ENCODE measurements around the gene DNAJC22.
A peak's percentile ranks its signal among the peaks of the same experiment; 100 is the strongest.

Gene DNAJC22

GRCh38 chr12:49339464-49339861, 7.2 kb upstream of the DNAJC22 start:
- POLR2A ChIA-PET = interaction anchor here (0.6 kb wide), 1 partner anchor 17 kb away, joined by 3 read pairs; the partner anchor contains the start of gene TROAP
- CTCF ChIA-PET = interaction anchor here (1.7 to 6.1 kb wide), 6 partner anchors 7 to 175 kb away, joined by 5 to 42 read pairs (median 20); partner anchors contain the start of genes DNAJC22, PRPH and TROAP

DNA sequence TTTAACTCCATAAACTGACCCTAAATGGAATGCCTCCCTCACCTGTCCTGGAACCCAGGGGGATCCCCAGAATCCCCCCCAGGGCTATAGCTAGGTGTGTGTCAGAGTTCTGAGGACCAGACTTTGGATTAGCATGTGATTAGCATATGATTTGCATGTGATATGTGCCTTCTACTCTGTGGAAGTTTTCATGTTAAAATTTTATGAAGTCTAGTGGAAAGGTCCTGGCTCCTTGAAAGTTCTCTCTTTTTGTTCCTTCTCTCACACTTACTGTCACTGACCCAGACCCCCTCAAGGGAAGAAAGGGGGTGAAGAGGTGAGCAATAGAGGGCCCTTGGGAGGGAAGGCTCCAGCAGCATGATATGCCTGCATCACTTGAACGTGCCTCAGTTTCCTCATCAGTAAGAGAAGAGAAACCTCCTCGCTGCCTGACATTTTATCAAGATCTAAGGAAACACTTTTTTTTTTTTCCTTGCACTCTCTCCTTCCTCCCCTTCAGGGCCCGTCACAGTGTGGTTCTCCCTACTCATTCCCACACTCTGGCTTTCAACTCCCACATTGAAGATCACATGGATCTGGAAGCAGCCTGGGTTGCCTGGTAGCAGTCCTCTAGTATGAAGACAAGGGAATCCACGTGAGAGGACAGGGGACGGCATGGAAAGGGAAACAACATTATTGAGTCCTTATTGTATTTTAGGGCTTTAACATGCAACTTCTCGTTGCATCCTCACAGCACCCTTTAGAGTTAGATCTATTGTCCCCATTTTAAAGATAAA, 6.4 kb upstream of the DNAJC22 start:
- TF ChIP-seq CTCF (IDR thresholded peaks at IDR 0.05; ENCODE audit: control extremely low read depth, extremely low read depth, low read depth, missing control alignments) = no peak
- ChIA-PET POLR2A (no interaction called here), CTCF (interaction anchor here (1.7 to 6.1 kb wide), 8 partner anchors 8 to 51 kb away, joined by 8 to 174 read pairs (median 22); partner anchors contain the start of genes PRPH and TROAP)
- no peak for DNase-seq (ENCODE audit: extremely low spot score)

More at GRCh38 chr12:49339464-49339861, 7.2 kb upstream of the DNAJC22 start:
- no peak for DNase-seq (ENCODE audit: extremely low spot score)
- TF ChIP-seq CTCF (IDR thresholded peaks at IDR 0.05; ENCODE audit: control extremely low read depth, extremely low read depth, low read depth, missing control alignments) = no peak

DNA sequence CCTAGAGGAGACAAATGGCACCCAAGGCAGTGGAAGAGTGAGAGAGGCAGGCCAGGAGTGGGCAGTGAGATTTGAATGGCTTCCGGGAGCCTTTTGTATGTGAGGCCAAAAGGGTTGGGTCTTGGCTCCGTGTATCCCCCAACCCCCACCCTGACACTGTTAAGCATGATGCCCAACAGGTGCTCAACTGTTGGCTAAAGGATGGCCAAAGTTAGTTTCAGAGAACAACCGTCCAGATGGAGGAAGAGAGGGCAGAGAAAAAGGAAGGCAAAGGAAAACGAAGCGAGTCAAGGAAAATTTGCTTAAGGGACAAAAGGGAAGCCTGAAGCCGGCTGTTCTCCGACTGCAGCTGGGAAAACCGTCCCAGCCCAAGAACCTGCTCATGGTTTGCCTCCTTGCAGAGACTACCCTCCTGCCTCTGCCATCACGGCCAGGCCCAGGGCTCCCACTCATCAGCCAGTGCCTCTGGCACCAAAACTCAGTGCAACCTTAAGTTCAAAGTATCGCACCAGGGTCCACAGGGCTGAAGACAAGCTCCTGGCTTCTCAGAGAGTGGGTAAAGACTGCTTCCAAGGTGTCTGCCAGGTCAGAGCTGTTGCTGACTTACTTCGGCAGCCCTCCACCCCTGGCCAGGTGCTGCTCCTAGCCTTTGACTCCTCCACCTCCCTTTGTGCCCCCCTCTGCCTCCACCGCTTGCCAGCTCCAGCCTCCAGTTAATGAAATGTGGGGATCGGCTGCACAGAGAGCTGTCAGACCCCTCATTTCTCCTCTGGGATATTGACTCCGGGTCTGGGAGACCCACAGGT, 5.5 kb upstream of the DNAJC22 start:
- TF ChIP-seq CTCF (IDR thresholded peaks at IDR 0.05; ENCODE audit: control extremely low read depth, extremely low read depth, low read depth, missing control alignments) = no peak
- no peak for DNase-seq (ENCODE audit: extremely low spot score)
- POLR2A ChIA-PET = interaction anchor here (1.5 kb wide), 1 partner anchor 9 kb away, joined by 3 read pairs; no protein-coding TSS in a partner anchor
- CTCF ChIA-PET = interaction anchor here (0.9 to 4.0 kb wide), 27 partner anchors 9 to 408 kb away, joined by 3 to 174 read pairs (median 7); partner anchors contain the start of genes PRPH, SPATS2 and TROAP

- ChIA-PET POLR2A (interaction anchor here (1.5 kb wide), 1 partner anchor 10 kb away, joined by 3 read pairs; no protein-coding TSS in a partner anchor), CTCF (interaction anchor here (0.6 to 4.0 kb wide), 41 partner anchors 10 to 409 kb away, joined by 3 to 174 read pairs (median 4); partner anchors contain the start of genes PRPH, SPATS2, TMBIM6 and TROAP)
- TF ChIP-seq CTCF (IDR thresholded peaks at IDR 0.05; ENCODE audit: control extremely low read depth, extremely low read depth, low read depth, missing control alignments) = no peak
- DNase-seq (ENCODE audit: extremely low spot score) = no peak
Measured at GRCh38 chr12:49341777-49342065, 5.0 kb upstream of the DNAJC22 start.

- CTCF ChIA-PET = interaction anchor here (0.6 to 4.0 kb wide), 48 partner anchors 10 to 436 kb away, joined by 3 to 174 read pairs (median 4); partner anchors contain the start of genes PRPH, SPATS2, TMBIM6 and TROAP
- POLR2A ChIA-PET = interaction anchor here (1.0 to 1.5 kb wide), 2 partner anchors 10 to 19 kb away, joined by 3 to 5 read pairs; partner anchors contain the start of gene TROAP
- peak; percentile 87 for DNase-seq (ENCODE audit: extremely low spot score)
- TF ChIP-seq CTCF (IDR thresholded peaks at IDR 0.05; ENCODE audit: control extremely low read depth, extremely low read depth, low read depth, missing control alignments) = peak; percentile 81
Measured at GRCh38 chr12:49342066-49342913, 4.4 kb upstream of the DNAJC22 start.

Measured in GM10248 (cell line).